Common myeloid progenitor, CD34-positive (primary cell): ENCODE measurements around the gene NOL4L.

Source experiments
- CTCF ChIA-PET: fragments of 350-600 bp; sonication (Branson Sonifier 250); formaldehyde crosslinking; loops from one replicate; lab custom pipeline; 2021; ENCODE audit warnings: antibody characterized with exemption; lab: Charles Lee
- POLR2A ChIA-PET: fragments of 350-600 bp; sonication (Branson Sonifier 250); formaldehyde crosslinking; loops from one replicate; lab custom pipeline; 2021; ENCODE audit warnings: antibody characterized with exemption; lab: Charles Lee
- DNase-seq, 3 donors: peaks; one replicate each; pipeline versions ENCODE4 v3.0.0 to v3.0.0-alpha.2; 2013
- H3K27ac ChIP-seq, 2 experiments: 1 replicate in 1 of 2; 2 replicates in 1 of 2; pipeline ENCODE4 v1.7.0; 2013; ENCODE audit warnings: inconsistent platforms in 2 of 2, low read length in 2 of 2, mild to moderate bottlenecking in 2 of 2, low read depth in 1 of 2, moderate library complexity in 1 of 2; ENCODE audit not compliant: severe bottlenecking in 2 of 2, insufficient read depth in 1 of 2, poor library complexity in 1 of 2
- H3K27me3 ChIP-seq, 5 experiments: replicated peaks in 2 of 5; 1 replicate in 3 of 5; 2 replicates in 2 of 5; pipeline versions ENCODE4 v1.6.1 to v1.7.0; 2013; ENCODE audit warnings: low read length in 4 of 5, mild to moderate bottlenecking in 2 of 5, moderate library complexity in 2 of 5, inconsistent platforms in 1 of 5; ENCODE audit not compliant: insufficient read depth in 5 of 5, control insufficient read depth in 4 of 5
- H3K36me3 ChIP-seq, 4 experiments: 1 replicate in 2 of 4; 2 replicates in 2 of 4; pipeline versions ENCODE4 v1.6.1 to v1.7.0; 2013; ENCODE audit warnings: low read length in 3 of 4, control low read depth in 1 of 4, mild to moderate bottlenecking in 1 of 4; ENCODE audit not compliant: control insufficient read depth in 4 of 4, insufficient read depth in 4 of 4
- H3K4me1 ChIP-seq, 4 experiments: 1 replicate in 3 of 4; 2 replicates in 1 of 4; pipeline versions ENCODE4 v1.6.1 to v1.7.1; 2013; ENCODE audit warnings: low read length in 3 of 4, mild to moderate bottlenecking in 3 of 4, control low read depth in 1 of 4, inconsistent platforms in 1 of 4, moderate library complexity in 1 of 4; ENCODE audit not compliant: control insufficient read depth in 4 of 4, insufficient read depth in 4 of 4; ENCODE audit errors: control extremely low read depth in 1 of 4
- H3K4me3 ChIP-seq, 7 experiments: 1 replicate in 4 of 7; 2 replicates in 3 of 7; pipeline versions ENCODE4 v1.5.1 to v1.7.0; 2013; ENCODE audit warnings: mild to moderate bottlenecking in 7 of 7, low read length in 6 of 7, moderate library complexity in 6 of 7, inconsistent platforms in 2 of 7, low read depth in 2 of 7, control low read depth in 1 of 7; ENCODE audit not compliant: insufficient read depth in 4 of 7, control insufficient read depth in 1 of 7; ENCODE audit errors: extremely low read depth in 1 of 7
- H3K9me3 ChIP-seq, 5 experiments: 1 replicate in 4 of 5; 2 replicates in 1 of 5; pipeline versions ENCODE4 v1.6.1 to v1.7.1; 2013; ENCODE audit warnings: low read length in 4 of 5, mild to moderate bottlenecking in 2 of 5, inconsistent platforms in 1 of 5, low read depth in 1 of 5, moderate library complexity in 1 of 5; ENCODE audit not compliant: control insufficient read depth in 4 of 5, insufficient read depth in 2 of 5; ENCODE audit errors: control extremely low read depth in 1 of 5
- WGBS: methylation state at CpG from one replicate; pipeline ENCODE4 v1.1.5; 2013; ENCODE audit not compliant: insufficient coverage; 5-methylcytosine and 5-hydroxymethylcytosine counted together

Gene NOL4L

GRCh38 chr20:32539817-32540675 lies 45.1 kb downstream of the NOL4L start:
- no peaks in the 10 kb centered on the region for H3K9me3 ChIP-seq
- ChIA-PET CTCF (interaction anchor here (1.1 to 40.5 kb wide), 10 partner anchors 12 to 116 kb away, joined by 3 to 669 read pairs (median 6); no protein-coding TSS in a partner anchor), POLR2A (interaction anchor here (0.6 to 1.2 kb wide), 5 partner anchors 13 to 169 kb away, joined by 3 read pairs; no protein-coding TSS in a partner anchor)
- peak overlapping the region in 4 of 7 experiments; percentile 19 to 40 (median 22) for H3K4me3 ChIP-seq
- 18% methylated on average over 12 of the region's 13 CpGs for WGBS
- DNase-seq = peak; percentile 81 to 92 (median 86)
- peaks cover 0 to 3% (median 0%) of the 10 kb centered on the region in 4 experiments for H3K36me3 ChIP-seq
- H3K27ac ChIP-seq = peak overlapping the region; percentile 58 to 74
- no peaks in the 10 kb centered on the region for H3K27me3 ChIP-seq
- H3K4me1 ChIP-seq = peaks cover 7 to 87% (median 66%) of the 10 kb centered on the region in 4 experiments

DNA sequence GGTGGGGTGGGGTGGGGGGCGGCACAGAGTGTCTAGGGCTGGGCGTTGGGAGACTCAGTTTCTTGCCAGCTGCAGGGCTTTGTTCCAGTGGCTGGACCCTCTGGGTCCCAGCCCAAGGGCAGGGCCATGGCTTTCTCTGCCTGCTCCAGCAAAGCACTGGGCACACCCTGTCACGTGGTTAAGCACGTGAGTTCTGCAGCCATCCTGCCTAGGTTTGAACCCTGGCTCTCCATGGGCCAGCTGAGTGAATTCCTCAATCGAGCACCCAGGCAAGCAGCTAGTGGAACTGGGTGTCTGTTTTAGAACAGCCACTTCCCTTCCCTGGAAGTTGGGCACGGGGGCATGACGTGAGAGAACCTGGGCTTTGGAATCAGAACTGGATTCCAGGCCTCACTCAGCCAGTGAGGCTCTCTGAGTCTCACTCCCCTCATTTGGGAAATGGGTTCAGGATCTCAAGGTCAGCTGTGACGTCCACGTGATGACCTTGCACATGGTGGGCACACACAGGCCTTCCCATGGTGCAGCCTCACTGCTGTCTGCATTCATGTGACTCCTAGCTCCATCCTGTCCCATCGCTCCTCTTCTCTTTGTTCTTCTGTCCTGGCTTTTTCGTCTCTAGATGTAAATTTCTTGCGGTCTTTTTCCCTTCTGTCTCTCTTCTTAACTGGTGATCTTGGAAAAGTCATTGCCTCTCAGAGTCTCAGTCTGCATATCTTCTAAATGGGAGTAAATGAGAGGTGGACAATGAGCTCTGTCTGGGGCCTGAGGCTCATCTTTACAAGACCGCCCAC lies 45.9 kb downstream of the NOL4L start:
- POLR2A ChIA-PET = interaction anchor here (0.6 to 1.2 kb wide), 6 partner anchors 13 to 169 kb away, joined by 3 read pairs; no protein-coding TSS in a partner anchor

GRCh38 chr20:32538526-32538939 lies 46.6 kb downstream of the NOL4L start:
- H3K27ac ChIP-seq = peak overlapping the region in 1 of 2 experiments; percentile 66

More for the DNA sequence above, 45.9 kb downstream of the NOL4L start:
- H3K27me3 ChIP-seq = no peaks in the 10 kb centered on the region
- H3K27ac ChIP-seq = peak overlapping the region; percentile 58 to 74
- H3K9me3 ChIP-seq = no peaks in the 10 kb centered on the region
- 34% methylated on average over 10 of the region's 13 CpGs for WGBS
- peaks cover 9 to 87% (median 72%) of the 10 kb centered on the region in 4 experiments for H3K4me1 ChIP-seq
- peak overlapping the region in 4 of 7 experiments; percentile 26 to 40 (median 37) for H3K4me3 ChIP-seq
- H3K36me3 ChIP-seq = no peaks in the 10 kb centered on the region
- CTCF ChIA-PET = interaction anchor here (0.9 to 40.5 kb wide), 14 partner anchors 9 to 239 kb away, joined by 3 to 669 read pairs (median 4); no protein-coding TSS in a partner anchor
- peak in 1 of 3 donors; percentile 32 for DNase-seq

DNA sequence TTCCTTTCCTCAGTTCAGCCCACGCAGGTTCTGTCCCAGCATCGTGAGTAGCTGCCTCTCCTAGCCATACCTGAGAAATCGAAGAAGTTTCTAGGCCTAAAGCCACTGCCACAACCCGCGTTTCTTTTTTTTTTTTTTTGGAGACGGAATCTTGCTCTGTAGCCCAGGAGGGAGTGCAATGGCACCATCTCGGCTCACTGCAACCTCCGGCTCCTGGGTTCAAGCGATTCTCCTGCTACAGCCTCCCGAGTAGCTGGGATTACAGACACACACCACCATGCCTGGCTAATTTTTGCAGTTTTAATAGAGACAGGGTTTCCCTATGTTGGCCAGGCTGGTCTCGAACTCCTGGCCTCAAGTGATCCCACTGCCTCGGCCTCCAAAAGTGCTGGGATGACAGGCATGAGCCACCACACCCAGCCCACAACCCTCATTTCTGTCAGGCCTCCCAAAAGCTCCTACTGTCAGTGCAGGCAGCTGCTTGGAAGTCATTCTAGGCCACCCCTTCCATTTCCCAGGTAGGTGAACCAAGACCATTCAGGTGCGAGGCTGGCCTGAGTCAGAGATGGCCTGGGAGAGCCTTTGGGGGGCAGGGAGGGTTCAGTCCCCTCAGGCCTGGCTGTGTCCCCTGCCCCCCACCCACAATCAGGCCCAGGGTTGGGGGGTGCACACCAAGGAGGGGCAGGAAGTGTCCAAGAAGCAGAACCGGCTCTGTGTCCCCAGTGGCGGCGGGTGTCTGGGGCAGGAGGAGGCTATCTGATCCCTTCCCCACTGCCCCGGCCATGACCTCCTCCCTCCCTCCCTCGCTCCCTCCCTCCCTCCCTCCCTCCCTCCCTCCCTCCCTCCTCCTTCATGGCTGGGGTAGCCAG lies 47.2 kb downstream of the NOL4L start:
- no peaks in the 10 kb centered on the region for H3K36me3 ChIP-seq
- H3K9me3 ChIP-seq = no peaks in the 10 kb centered on the region
- CTCF ChIA-PET = interaction anchor here (0.9 to 40.5 kb wide), 7 partner anchors 13 to 241 kb away, joined by 3 to 669 read pairs (median 8); no protein-coding TSS in a partner anchor
- WGBS = 72% methylated on average over 12 of the region's 18 CpGs
- H3K27me3 ChIP-seq = no peaks in the 10 kb centered on the region
- peak overlapping the region; percentile 33 to 79 for H3K27ac ChIP-seq
- H3K4me1 ChIP-seq = peaks cover 19 to 91% (median 81%) of the 10 kb centered on the region in 4 experiments
- DNase-seq = peak in 1 of 3 donors; percentile 47
- POLR2A ChIA-PET = interaction anchor here (0.9 to 1.6 kb wide), 2 partner anchors 9 to 35 kb away, joined by 3 to 4 read pairs; no protein-coding TSS in a partner anchor
- H3K4me3 ChIP-seq = peak overlapping the region in 5 of 7 experiments; percentile 54 to 75 (median 73)

More at GRCh38 chr20:32538526-32538939, 46.6 kb downstream of the NOL4L start:
- Histone ChIP-seq H3K4me3 (peak overlapping the region in 5 of 7 experiments; percentile 15 to 62 (median 40)), H3K27me3 (no peaks in the 10 kb centered on the region), H3K36me3 (no peaks in the 10 kb centered on the region), H3K9me3 (no peaks in the 10 kb centered on the region), H3K4me1 (peaks cover 15 to 88% (median 76%) of the 10 kb centered on the region in 4 experiments)
- POLR2A ChIA-PET = interaction anchor here (0.9 to 1.6 kb wide), 2 partner anchors 9 to 34 kb away, joined by 3 to 4 read pairs; no protein-coding TSS in a partner anchor
- peak in 1 of 3 donors; percentile 53 for DNase-seq
- WGBS = 12% methylated on average over 15 of the region's 16 CpGs
- CTCF ChIA-PET = interaction anchor here (0.9 to 40.5 kb wide), 9 partner anchors 9 to 240 kb away, joined by 3 to 669 read pairs (median 5); no protein-coding TSS in a partner anchor

- Histone ChIP-seq H3K27me3 (no peaks in the 10 kb centered on the region), H3K9me3 (no peaks in the 10 kb centered on the region), H3K4me3 (peak overlapping the region; percentile 30 to 75 (median 66)), H3K4me1 (peaks cover 19 to 93% (median 84%) of the 10 kb centered on the region in 4 experiments), H3K27ac (peak overlapping the region; percentile 33 to 79), H3K36me3 (no peaks in the 10 kb centered on the region)
- CTCF ChIA-PET = interaction anchor here (0.5 to 40.5 kb wide), 5 partner anchors 12 to 241 kb away, joined by 3 to 669 read pairs (median 25); no protein-coding TSS in a partner anchor
- POLR2A ChIA-PET = interaction anchor here (1.6 kb wide), 1 partner anchor 8 kb away, joined by 4 read pairs; no protein-coding TSS in a partner anchor
- WGBS = 1% methylated on average over 56 of the region's 62 CpGs
- DNase-seq = peak in 2 of 3 donors; percentile 85 to 89
Observed at GRCh38 chr20:32536851-32537656, 48.1 kb downstream of the NOL4L start.
